ENCODE results near the gene FZD1.

GRCh38 chr7:91228327-91228726, 35.9 kb upstream of the FZD1 start:
- TF ChIP-seq RAD21 (IDR thresholded peaks at IDR 0.05; ENCODE audit: low read depth) (no peak), EGR1 (IDR thresholded peaks at IDR 0.05) (no peak), REST (IDR thresholded peaks at IDR 0.05; ENCODE audit: low read depth) (no peak), USF1 (IDR thresholded peaks at IDR 0.05) (no peak), NFIC (IDR thresholded peaks at IDR 0.05) (no peak), CEBPB (IDR thresholded peaks at IDR 0.05) (no peak), MAX (IDR thresholded peaks at IDR 0.05) (no peak), YY1 (IDR thresholded peaks at IDR 0.05; ENCODE audit: low read depth) (no peak), EP300 (IDR thresholded peaks at IDR 0.05; ENCODE audit: borderline replicate concordance) (no peak), FOXM1 (IDR thresholded peaks at IDR 0.05; ENCODE audit: borderline replicate concordance, low read depth) (no peak), TCF12 (IDR thresholded peaks at IDR 0.05; ENCODE audit: low read depth) (no peak), TAF1 (IDR thresholded peaks at IDR 0.05; ENCODE audit: low read depth) (no peak)
